OCI-LY7 (cell line): ENCODE data around the gene GSK3A. TPM values are rescaled to one million over a fixed set of nuclear protein-coding genes. Genes with fewer than 3 reads are reported as not detected.

Experiments
- BruUV-seq: library from RNA; stranded (reverse); fragments of 400-500 nt; replicated peaks from 2 replicates; lab custom pipeline; 2021; lab: Mats Ljungman, UMichigan
- CTCF ChIA-PET: fragments of 300-600 bp; sonication (Branson Sonifier 250); formaldehyde crosslinking; loops from one replicate; lab custom pipeline; 2022; ENCODE audit warnings: antibody characterized with exemption; ENCODE audit not compliant: unreplicated experiment; lab: Charles Lee
- POLR2A ChIA-PET: fragments of 300-600 bp; sonication (Branson Sonifier 250); formaldehyde crosslinking; loops from one replicate; lab custom pipeline; 2022; ENCODE audit warnings: antibody characterized with exemption; lab: Charles Lee
- DNase-seq: peaks from one replicate; pipeline ENCODE4 v3.0.0-alpha.2; 2015; ENCODE audit warnings: low spot score
- H2AFZ ChIP-seq: fragments of 200-600 bp; sonication (generic), shearing (Covaris generic); 2 replicates; pipeline ENCODE4 v1.6.1; 2014; ENCODE audit warnings: mild to moderate bottlenecking, antibody characterized with exemption, low read length, moderate library complexity
- H3K27ac ChIP-seq: fragments of 200-600 bp; sonication (generic); 2 replicates; pipeline ENCODE4 v1.5.1; 2014; ENCODE audit warnings: mixed run types, low read depth, mild to moderate bottlenecking, moderate library complexity, low read length, inconsistent platforms; ENCODE audit not compliant: poor library complexity, severe bottlenecking
- H3K36me3 ChIP-seq: fragments of 200-600 bp; sonication (generic); 2 replicates; pipeline ENCODE4 v1.6.1; 2014; ENCODE audit warnings: mild to moderate bottlenecking, antibody characterized with exemption, low read length, moderate library complexity, mixed read lengths; ENCODE audit not compliant: insufficient read depth
- H3K4me1 ChIP-seq: fragments of 200-600 bp; sonication (generic); 2 replicates; pipeline ENCODE4 v1.5.1; 2014; ENCODE audit warnings: mild to moderate bottlenecking, low read length; ENCODE audit not compliant: insufficient read depth, poor library complexity, severe bottlenecking
- H3K4me2 ChIP-seq: fragments of 200-600 bp; sonication (generic); 2 replicates; pipeline ENCODE4 v1.6.1; 2014; ENCODE audit warnings: mild to moderate bottlenecking, low read length
- H3K4me3 ChIP-seq: fragments of 200-600 bp; sonication (generic); 2 replicates; pipeline ENCODE4 v1.5.1; 2014; ENCODE audit warnings: mild to moderate bottlenecking, low read depth, low read length; ENCODE audit not compliant: poor library complexity, severe bottlenecking
- H3K79me2 ChIP-seq: fragments of 200-600 bp; sonication (generic); 2 replicates; pipeline ENCODE4 v1.6.1; 2016; ENCODE audit warnings: low read depth, mild to moderate bottlenecking, low read length, moderate library complexity, mixed read lengths; ENCODE audit not compliant: insufficient read depth
- H3K9me2 ChIP-seq: fragments of 200-600 bp; sonication (generic); 2 replicates; pipeline ENCODE4 v1.6.1; 2016; ENCODE audit warnings: mild to moderate bottlenecking, low read length, mixed read lengths; ENCODE audit not compliant: insufficient read depth
- H3K9me3 ChIP-seq: fragments of 200-600 bp; sonication (generic); 2 replicates; pipeline ENCODE4 v1.6.1; 2014; ENCODE audit warnings: mild to moderate bottlenecking, mixed run types, low read length, mixed read lengths
- H4K20me1 ChIP-seq: fragments of 200-600 bp; sonication (generic); 2 replicates; pipeline ENCODE4 v1.6.1; 2014; ENCODE audit warnings: mild to moderate bottlenecking, antibody characterized with exemption, low read length, moderate library complexity, mixed read lengths; ENCODE audit not compliant: insufficient read depth
- EZH2phosphoT487 ChIP-seq: fragments of 200-600 bp; sonication (generic); IDR thresholded peaks from 2 replicates; pipeline ENCODE4 v1.6.1; 2018; ENCODE audit warnings: low read depth, borderline replicate concordance, mild to moderate bottlenecking, mixed run types, antibody characterized with exemption, low read length, moderate library complexity, mixed read lengths
- intact Hi-C: fragments of 100-400 bp; cut with micrococcal nuclease; formaldehyde crosslinking; loops from one replicate; pipeline ENCODE4 v1.10.0; 2022; ENCODE audit not compliant: unreplicated experiment
- total RNA-seq, 2 experiments: library from RNA; depleted of rRNA in 1 of 2; stranded (reverse); fragments of >200 nt in 1 of 2; shearing (Covaris generic) in 1 of 2; gene quantifications; 2 replicates each; pipeline ENCODE4 v1.2.3, GENCODE V29; 2014 to 2022
- TF ChIP-seq, protein P1 (sequence below): fragments of 200-600 bp; sonication (generic); conservative IDR thresholded peaks from 2 replicates; pipeline ENCODE4 v1.5.1; 2014; ENCODE audit warnings: mild to moderate bottlenecking, antibody characterized with exemption, low read length, moderate library complexity, mixed read lengths

GSK3A gene
- total RNA-seq, 2 experiments from 2014 or later: 20.9 to 29.2 TPM

DNA sequence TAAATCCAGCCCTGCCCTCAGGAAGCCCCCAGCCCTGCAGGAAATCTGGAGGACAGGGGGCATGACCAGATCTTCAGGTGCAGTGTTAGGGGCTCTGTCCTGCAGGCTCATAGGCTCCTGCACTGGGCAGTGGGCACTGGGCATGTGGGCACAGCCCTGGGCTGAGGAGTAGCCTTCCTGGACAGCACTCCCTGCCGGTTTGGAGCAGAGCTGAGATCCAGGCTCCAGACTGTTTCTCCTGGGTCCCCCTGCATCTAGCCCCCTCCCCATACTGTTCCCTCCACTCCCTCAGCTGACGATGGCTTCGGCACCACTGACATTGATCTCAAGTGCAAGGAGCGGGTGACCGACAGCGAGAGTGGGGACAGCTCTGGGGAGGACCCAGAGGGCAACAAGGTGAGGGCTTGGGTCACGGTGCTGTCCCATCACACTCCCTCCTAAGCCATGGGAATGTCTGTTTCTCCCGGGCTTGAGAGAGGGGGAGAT lies 47.2 kb upstream of the GSK3A start:
- peaks cover 21% of the 10 kb centered on the region for H3K4me1 ChIP-seq
- no peak for DNase-seq
- H3K36me3 ChIP-seq: peaks cover 80% of the 10 kb centered on the region
- no peak overlapping the region for H3K27ac ChIP-seq
- H3K9me2 ChIP-seq: no peaks in the 10 kb centered on the region
- TF ChIP-seq, protein P1, sequence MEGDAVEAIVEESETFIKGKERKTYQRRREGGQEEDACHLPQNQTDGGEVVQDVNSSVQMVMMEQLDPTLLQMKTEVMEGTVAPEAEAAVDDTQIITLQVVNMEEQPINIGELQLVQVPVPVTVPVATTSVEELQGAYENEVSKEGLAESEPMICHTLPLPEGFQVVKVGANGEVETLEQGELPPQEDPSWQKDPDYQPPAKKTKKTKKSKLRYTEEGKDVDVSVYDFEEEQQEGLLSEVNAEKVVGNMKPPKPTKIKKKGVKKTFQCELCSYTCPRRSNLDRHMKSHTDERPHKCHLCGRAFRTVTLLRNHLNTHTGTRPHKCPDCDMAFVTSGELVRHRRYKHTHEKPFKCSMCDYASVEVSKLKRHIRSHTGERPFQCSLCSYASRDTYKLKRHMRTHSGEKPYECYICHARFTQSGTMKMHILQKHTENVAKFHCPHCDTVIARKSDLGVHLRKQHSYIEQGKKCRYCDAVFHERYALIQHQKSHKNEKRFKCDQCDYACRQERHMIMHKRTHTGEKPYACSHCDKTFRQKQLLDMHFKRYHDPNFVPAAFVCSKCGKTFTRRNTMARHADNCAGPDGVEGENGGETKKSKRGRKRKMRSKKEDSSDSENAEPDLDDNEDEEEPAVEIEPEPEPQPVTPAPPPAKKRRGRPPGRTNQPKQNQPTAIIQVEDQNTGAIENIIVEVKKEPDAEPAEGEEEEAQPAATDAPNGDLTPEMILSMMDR: no peak
- no peak overlapping the region for H3K4me2 ChIP-seq
- H3K9me3 ChIP-seq: no peaks in the 10 kb centered on the region
- ChIA-PET CTCF (no interaction called here), POLR2A (no interaction called here)
- H4K20me1 ChIP-seq: peaks cover 9% of the 10 kb centered on the region; the same call in 1 of the 2 replicates
- H3K79me2 ChIP-seq: peaks cover 15% of the 10 kb centered on the region
- intact Hi-C loops: loop anchor here (10.0 kb wide), 1 partner anchor 425 kb away; the partner anchor contains the start of gene RPS19
- BruUV-seq: no TSS peak
- no peak overlapping the region for H3K4me3 ChIP-seq
- H2AFZ ChIP-seq: no peak overlapping the region

DNA sequence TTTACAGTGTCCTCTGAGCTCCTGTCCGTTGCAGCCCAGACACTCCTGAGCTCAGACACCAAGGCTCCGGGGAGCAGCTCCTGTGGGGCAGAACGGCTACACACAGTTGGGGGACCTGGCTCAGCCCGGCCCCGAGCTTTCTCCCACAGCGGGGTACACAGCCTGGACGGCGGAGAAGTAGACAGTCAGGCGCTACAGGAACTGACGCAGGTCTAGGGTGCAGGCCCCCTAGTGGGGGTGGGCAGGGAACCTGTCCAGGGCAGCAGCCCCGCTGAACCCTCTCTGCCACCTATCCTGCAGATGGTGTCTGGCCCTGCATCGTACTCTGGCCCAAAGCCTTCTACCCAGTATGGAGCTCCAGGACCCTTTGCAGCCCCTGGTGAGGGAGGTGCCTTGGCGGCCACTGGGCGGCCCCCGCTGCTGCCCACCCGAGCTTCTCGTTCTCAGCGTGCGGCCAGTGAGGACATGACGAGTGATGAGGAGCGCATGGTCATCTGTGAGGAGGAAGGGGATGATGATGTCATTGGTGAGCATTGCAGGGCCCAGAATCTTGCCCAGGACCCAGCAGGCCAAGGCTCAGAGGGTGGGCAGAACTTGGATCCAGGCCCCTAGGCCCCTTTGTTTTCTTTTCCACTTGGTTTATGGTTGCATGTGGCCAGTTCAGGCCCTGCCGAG lies 46.6 kb upstream of the GSK3A start:
- H3K79me2 ChIP-seq: peaks cover 17% of the 10 kb centered on the region
- intact Hi-C loops: loop anchor here (10.0 kb wide), 1 partner anchor 424 kb away; the partner anchor contains the start of gene RPS19
- ChIA-PET CTCF (no interaction called here), POLR2A (no interaction called here)
- no TSS peak for BruUV-seq
- DNase-seq: no peak
- no peaks in the 10 kb centered on the region for H3K9me3 ChIP-seq
- TF ChIP-seq, protein P1: no peak
- TF ChIP-seq EZH2phosphoT487: no peak
- H3K36me3 ChIP-seq: peaks cover 74% of the 10 kb centered on the region
- H3K9me2 ChIP-seq: no peaks in the 10 kb centered on the region
- no peak overlapping the region for H3K4me3 ChIP-seq
- H3K4me2 ChIP-seq: no peak overlapping the region
- no peak overlapping the region for H2AFZ ChIP-seq
- peaks cover 21% of the 10 kb centered on the region for H3K4me1 ChIP-seq
- H3K27ac ChIP-seq: no peak overlapping the region
- H4K20me1 ChIP-seq: peaks cover 10% of the 10 kb centered on the region; the same call in 1 of the 2 replicates

DNA sequence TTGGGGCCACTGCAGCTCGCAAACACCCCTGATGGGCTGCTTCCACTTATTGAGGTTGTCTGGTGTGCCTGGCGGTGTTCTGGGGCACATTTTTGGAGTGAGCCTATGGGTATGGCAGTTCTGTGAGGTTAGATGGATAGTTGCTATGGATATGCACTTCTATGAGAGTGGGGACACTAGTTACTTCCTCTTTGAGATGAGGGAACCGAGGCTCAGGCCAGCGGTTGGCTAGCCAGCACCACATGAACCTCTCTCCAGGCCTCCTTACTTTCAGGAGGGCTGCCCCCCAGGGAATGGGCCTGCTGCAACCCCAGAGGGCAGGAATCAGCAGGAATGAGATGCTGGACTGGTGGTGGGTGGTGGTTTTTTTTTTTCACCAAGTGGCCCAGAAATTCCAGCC lies 46.0 kb upstream of the GSK3A start:
- peaks cover 68% of the 10 kb centered on the region for H3K36me3 ChIP-seq
- BruUV-seq: no TSS peak
- POLR2A ChIA-PET: no interaction called here

More for the DNA sequence above, 46.0 kb upstream of the GSK3A start:
- H3K79me2 ChIP-seq: peaks cover 17% of the 10 kb centered on the region
- no peaks in the 10 kb centered on the region for H3K9me2 ChIP-seq
- H3K27ac ChIP-seq: no peak overlapping the region
- no peaks in the 10 kb centered on the region for H3K9me3 ChIP-seq
- peaks cover 22% of the 10 kb centered on the region for H3K4me1 ChIP-seq
- no peak for TF ChIP-seq EZH2phosphoT487
- TF ChIP-seq, protein P1: no peak
- no peak overlapping the region for H3K4me2 ChIP-seq
- no peak overlapping the region for H3K4me3 ChIP-seq
- peaks cover 10% of the 10 kb centered on the region; the same call in 1 of the 2 replicates for H4K20me1 ChIP-seq
- CTCF ChIA-PET: no interaction called here
- no peak for DNase-seq
- no peak overlapping the region for H2AFZ ChIP-seq
- intact Hi-C loops: loop anchor here (10.0 kb wide), 1 partner anchor 424 kb away; the partner anchor contains the start of gene RPS19
